Islet of Langerhans (tissue), 1 donor: ENCODE measurements around the gene ZNF471.

Experiments
- FAIRE-seq: peaks from one replicate; lab custom pipeline; 2011; peaks lifted over from hg19 to GRCh38; lab: Jason Lieb, UNC

The ZNF471 gene

GRCh38 chr19:56507446-56508289 is at the start of gene ZNF471:
Gene ZNF471 (plus strand): TSS chr19:56507855. CDS start chr19:56511572, 3,717 bp downstream.
- peak; percentile 97 for FAIRE-seq

DNA sequence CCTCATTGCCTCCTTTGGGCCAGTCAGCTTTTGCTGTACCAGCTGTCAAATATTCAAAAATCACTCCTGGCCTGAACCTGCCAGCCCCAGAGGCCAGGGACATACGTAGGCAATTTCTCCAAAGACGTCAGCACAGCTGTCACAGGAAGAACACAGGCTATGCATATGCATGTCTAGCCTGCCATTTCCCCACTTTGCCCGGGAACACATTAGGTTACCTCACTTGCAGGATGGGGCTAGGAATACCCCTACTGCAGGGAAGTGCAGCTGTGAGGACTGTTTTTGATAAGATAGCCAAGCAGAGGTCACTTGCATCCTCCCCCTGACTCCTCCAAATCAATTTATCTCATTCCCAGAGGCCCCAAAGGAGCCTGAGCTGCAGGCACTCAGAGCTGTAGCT is 33.3 kb upstream of the ZNF471 start:
- FAIRE-seq, result no peak

DNA sequence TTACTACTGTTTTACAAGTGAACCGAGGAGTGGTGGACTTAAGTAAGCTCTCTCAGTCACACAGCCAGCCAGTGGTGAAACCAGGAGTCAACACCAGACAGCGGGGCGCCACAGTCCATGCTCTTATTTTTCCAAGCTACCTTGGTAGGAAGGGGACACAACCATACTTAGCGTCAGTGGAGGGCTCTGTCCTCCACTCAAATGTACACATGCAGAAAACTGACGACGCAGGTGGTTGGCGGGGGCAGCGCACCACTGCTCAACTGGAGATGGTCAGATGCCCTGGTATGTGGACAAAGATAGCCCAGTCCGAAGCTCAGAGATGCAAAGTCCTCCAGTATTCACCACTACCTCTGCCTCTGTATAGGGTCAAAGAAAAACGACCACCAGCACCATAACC is 31.6 kb upstream of the ZNF471 start:
- FAIRE-seq, result no peak

DNA sequence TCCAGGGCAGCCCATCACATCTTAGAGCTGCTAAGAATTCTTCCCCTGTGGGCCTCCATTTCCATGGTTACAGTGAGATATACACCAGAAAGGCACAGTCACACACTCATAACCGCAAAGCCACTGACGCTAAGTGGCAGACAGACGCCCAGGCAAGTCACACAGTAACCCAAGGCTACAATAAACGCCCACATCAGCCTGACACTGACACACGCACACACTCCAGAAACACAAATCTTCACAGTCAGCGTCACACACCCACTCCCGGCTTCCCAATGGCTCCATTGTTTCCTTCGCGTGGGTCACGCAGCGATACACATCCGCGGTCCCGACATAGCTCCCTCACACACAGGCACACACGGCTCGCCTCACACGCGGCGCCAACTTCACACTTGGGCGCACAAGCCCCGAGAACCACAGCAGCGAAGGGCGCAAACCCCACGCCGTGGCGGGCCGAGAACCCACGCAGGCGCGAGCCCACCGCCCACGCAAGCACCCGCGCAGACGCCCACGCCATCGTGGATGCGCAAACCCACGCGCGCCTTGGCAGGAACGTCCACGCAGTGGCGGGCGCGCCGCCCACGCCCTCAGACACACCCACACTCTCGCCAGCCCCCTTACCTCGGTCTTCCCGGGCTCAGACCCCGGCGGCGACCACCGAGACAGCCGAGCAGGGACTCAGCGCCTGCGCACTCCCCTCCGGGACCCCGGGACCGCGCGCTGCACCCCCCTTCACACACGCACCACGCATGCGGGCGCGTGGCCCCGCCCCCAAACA is 30.8 kb upstream of the ZNF471 start, which contains the start of gene ZNF667:
ZNF667 (minus strand) TSS at position 695 of the 778 bp plus-strand sequence. CDS start 14,975 bp downstream, outside the sequence.
- no peak for FAIRE-seq

GRCh38 chr19:56477429-56478338 is 30.0 kb upstream of the ZNF471 start:
- peak; percentile 33 for FAIRE-seq

DNA sequence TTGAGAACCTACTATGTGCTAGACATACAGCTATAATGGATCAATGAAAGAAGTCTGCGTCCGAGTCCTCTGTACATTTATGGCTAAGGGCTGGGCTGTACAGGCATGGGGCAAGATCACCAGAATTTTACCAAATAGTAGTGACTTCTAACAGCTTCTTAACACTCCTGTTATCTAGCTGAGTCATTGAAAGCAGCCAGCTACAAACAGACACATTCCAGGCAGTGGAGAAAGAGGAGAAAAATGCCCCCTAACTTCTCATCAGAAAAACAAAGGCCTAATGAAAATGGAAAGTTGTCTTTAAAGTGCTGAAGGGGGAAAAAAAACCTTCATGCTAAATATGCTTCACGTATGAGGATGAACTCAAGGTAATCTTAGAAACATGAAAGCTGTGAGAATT is 16.3 kb upstream of the ZNF471 start:
- FAIRE-seq, result no peak

- FAIRE-seq, result no peak
Measured at GRCh38 chr19:56504581-56504980, 3.1 kb upstream of the ZNF471 start.

GRCh38 chr19:56508290-56508778 is 679 bp downstream of the ZNF471 start:
- FAIRE-seq, result no peak

- FAIRE-seq, result no peak
Measured at GRCh38 chr19:56525214-56525860, 17.7 kb downstream of the ZNF471 start.

DNA sequence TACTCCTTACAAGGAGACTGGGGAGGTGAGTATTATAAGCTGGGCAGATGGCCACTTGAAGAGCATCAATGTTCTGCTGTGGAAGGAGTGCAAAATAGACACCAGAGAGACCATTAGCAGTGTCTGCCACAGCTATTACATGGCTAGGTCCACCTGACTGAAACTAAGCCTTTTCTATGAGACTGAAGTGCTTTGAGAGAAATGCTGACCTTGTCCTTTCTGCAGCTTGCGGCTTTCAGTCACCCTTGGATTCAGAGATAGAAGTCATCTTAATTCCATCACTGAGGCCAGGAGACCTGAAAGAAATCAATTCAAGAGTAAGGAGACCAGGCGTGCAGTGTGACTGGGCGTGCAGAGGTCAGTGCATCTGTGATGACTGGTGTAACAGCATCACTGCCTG is 29.8 kb downstream of the ZNF471 start:
- no peak for FAIRE-seq

- no peak for FAIRE-seq
Measured at GRCh38 chr19:56538254-56538760, 30.7 kb downstream of the ZNF471 start.

DNA sequence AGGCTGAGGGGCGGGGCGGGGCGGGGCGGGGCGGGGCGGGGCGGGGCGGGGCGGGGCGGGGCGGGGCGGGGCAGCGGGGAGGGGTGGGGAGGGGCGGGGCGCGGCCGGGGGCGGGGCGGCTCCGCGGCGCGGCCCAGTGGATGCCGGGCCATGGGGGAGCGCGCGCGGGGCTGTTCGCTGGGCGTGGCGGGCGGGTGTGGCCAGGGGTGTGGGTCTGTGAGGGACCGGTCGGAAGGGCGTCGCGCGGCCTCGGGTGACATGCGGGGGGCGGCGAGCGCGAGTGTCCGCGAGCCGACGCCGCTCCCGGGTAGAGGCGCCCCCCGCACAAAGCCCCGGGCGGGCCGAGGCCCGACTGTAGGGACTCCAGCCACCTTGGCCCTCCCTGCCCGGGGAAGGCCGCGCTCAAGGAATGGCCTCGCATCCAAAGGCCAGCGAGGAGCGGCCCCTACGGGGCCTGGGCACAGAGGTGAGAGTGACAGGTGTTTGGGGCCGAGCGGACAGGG is 31.2 kb downstream of the ZNF471 start, which contains the start of gene ZFP28:
ZFP28 (plus strand) TSS at position 188 of the 503 bp plus-strand sequence; CDS start at position 259, 71 bp downstream.
- no peak for FAIRE-seq

DNA sequence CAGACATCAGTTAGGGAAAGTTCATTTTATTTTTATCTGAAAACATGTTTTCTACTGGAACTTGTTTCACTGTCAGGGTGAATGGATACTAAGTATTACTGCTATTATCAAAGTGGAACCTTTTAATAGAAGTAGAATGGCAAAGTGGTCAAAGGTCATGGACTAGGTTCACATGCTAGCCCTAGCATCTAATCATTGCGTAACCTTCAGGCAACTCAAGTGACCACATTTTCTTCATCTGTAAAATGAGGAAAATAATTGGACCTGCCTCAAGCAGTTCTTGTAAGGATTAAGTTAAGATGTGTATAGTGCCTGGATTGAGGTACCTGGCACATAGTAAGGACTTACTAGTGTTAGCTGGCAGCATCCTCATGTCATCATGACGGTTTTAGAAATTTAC is 36.1 kb downstream of the ZNF471 start:
- FAIRE-seq, result no peak

DNA sequence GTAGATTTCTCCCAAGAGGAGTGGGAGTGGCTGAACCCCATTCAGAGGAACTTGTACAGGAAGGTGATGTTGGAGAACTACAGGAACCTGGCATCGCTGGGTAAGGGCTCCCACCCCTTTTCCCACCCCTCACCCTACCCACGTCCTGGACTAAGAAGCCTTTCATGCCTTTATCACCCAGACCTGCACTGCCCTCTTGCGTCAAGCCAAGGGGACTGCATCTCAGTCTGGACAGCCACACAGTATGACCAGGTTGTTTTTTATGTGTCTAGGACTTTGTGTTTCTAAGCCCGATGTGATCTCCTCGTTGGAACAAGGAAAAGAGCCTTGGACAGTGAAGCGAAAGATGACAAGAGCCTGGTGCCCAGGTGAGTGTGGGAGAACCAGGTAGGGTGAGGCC is 39.9 kb downstream of the ZNF471 start:
- no peak for FAIRE-seq

GRCh38 chr19:56554272-56554869 is 46.7 kb downstream of the ZNF471 start:
- no peak for FAIRE-seq

DNA sequence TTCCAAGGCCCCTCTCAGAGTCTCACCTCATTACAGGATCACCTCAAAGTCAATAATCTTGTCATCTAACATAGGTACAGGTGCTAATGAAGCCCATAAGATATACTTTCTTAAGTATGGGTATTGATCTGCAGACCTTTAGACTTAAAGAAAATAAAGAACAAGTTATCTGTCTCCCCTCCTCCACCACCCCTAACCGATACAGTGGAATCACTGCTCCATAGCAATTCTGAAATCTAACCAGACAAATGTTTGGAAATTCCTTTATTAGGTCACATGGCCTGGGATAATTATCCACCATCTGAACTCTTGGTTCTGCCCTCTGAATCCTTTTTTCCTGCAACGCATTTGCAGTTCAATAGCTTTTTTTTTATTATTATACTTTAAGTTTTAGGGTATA is 55.1 kb downstream of the ZNF471 start:
- no peak for FAIRE-seq

- no peak for FAIRE-seq
Measured at GRCh38 chr19:56566904-56567273, 59.2 kb downstream of the ZNF471 start.

DNA sequence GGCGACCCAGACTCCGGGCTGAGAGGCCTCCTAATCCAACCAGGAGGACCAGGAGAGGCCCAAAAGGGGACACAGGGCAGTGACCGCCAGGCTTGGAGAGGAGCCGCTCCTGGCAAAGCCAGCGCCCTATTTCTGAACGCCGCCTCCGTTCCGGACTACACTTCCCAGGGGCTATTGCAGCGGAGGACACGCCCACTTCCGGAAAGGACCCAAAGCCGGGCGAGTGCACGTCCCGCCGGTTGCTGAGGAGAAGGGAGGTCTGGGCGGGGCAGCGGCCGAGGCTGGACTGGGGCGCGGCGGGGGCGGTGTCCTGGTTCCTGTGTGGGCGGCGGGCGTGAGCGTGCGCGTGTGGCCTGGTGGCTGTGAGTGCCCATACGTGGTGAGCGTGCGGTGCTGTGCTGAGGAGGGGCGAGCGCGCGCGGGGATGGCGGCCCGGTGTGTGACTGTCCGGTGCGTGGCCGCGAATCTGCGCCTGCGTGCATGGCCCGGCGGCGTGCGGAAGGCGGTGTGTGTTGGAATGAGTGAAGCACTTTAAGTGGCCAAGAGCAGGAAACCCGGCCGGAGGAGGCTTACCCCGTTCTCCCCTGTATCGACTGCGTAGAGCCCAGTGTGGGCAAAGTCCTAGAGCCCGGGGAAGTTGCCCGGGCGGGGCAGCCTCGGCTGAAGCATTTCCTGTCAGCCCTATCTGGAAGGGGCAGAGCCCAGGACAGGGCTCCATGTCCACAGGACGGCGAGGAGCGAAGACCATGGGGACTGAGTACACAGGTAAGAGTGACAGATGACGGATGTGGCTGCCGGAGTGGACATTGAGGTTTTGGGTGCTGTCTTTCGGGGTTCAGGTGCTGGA is 59.8 kb downstream of the ZNF471 start, which contains the start of gene ZNF470:
ZNF470 (plus strand) TSS at position 195 of the 847 bp plus-strand sequence. CDS start 2,844 bp downstream, outside the sequence.
- FAIRE-seq, result no peak

DNA sequence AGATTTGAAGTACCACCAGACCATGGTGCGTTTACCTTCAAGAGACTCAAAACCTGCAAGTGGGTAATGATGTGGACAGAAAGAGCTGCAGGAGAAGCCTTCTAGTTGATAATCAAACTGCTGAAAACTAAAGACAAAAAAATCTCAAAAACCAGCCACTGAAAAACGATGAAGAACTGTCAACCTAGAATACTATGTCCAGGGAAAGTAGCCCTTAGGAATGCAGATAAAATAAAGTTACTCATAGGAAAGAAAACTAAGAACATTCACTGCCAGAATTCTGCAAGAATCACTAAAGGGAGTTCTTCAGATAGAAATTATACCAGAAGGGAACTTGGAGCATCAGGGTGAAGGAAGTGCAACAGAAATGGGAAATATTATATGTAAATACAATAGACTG is 64.9 kb downstream of the ZNF471 start:
- FAIRE-seq, result no peak
